Mononuclear cell (primary cell): ENCODE measurements around the gene ANKS6. TPM values are rescaled to one million over a fixed set of nuclear protein-coding genes. Genes with fewer than 3 reads are reported as not detected.
A peak's percentile ranks its signal among the peaks of the same experiment; 100 is the strongest.

Experiments used
- H3K27me3 ChIP-seq: 2 replicates; pipeline ENCODE4 v1.6.0; 2011; ENCODE audit warnings: low read length, control low read depth; ENCODE audit not compliant: insufficient read depth
- H3K4me1 ChIP-seq: 2 replicates; pipeline ENCODE4 v1.5.1; 2011; ENCODE audit warnings: mild to moderate bottlenecking, low read length, control low read depth; ENCODE audit not compliant: insufficient read depth
- H3K4me3 ChIP-seq: 2 replicates; pipeline ENCODE4 v1.5.1; 2011; ENCODE audit warnings: mild to moderate bottlenecking, low read length, moderate library complexity
- H3K9me3 ChIP-seq: 2 replicates; pipeline ENCODE4 v1.5.1; 2011; ENCODE audit warnings: low read depth, mild to moderate bottlenecking, control low read depth, low read length
- total RNA-seq: library from RNA; depleted of rRNA; stranded (reverse); fragments of >200 nt; gene quantifications from one replicate; pipeline ENCODE4 v1.2.3, GENCODE V29; 2012

The ANKS6 gene
- total RNA-seq, 1 donor = 5.9 TPM

- no peaks in the 10 kb centered on the region for H3K4me1 ChIP-seq
- H3K9me3 ChIP-seq = no peaks in the 10 kb centered on the region
- no peaks in the 10 kb centered on the region for H3K27me3 ChIP-seq
- H3K4me3 ChIP-seq = no peak overlapping the region
Observed at GRCh38 chr9:98825414-98825813, 29.1 kb upstream of the ANKS6 start.

- no peak overlapping the region for H3K4me3 ChIP-seq
- H3K4me1 ChIP-seq = no peaks in the 10 kb centered on the region
- no peaks in the 10 kb centered on the region for H3K9me3 ChIP-seq
- H3K27me3 ChIP-seq = no peaks in the 10 kb centered on the region
Observed at GRCh38 chr9:98823666-98824334, 27.4 kb upstream of the ANKS6 start.

- no peaks in the 10 kb centered on the region for H3K27me3 ChIP-seq
- H3K4me1 ChIP-seq = no peaks in the 10 kb centered on the region
- no peaks in the 10 kb centered on the region for H3K9me3 ChIP-seq
Observed at GRCh38 chr9:98822661-98823060, 26.3 kb upstream of the ANKS6 start.

GRCh38 chr9:98821831-98822230 is 25.5 kb upstream of the ANKS6 start:
- Histone ChIP-seq H3K4me1 (no peaks in the 10 kb centered on the region), H3K27me3 (no peaks in the 10 kb centered on the region), H3K4me3 (no peak overlapping the region), H3K9me3 (no peaks in the 10 kb centered on the region)

More at GRCh38 chr9:98822661-98823060, 26.3 kb upstream of the ANKS6 start:
- no peak overlapping the region for H3K4me3 ChIP-seq

GRCh38 chr9:98819231-98819630 is 22.9 kb upstream of the ANKS6 start:
- Histone ChIP-seq H3K4me1 (no peaks in the 10 kb centered on the region), H3K27me3 (no peaks in the 10 kb centered on the region), H3K9me3 (no peaks in the 10 kb centered on the region), H3K4me3 (no peak overlapping the region)

GRCh38 chr9:98818764-98819163 is 22.4 kb upstream of the ANKS6 start:
- Histone ChIP-seq H3K27me3 (no peaks in the 10 kb centered on the region), H3K4me1 (no peaks in the 10 kb centered on the region), H3K9me3 (no peaks in the 10 kb centered on the region), H3K4me3 (no peak overlapping the region)

- H3K9me3 ChIP-seq = no peaks in the 10 kb centered on the region
- no peak overlapping the region for H3K4me3 ChIP-seq
- no peaks in the 10 kb centered on the region for H3K27me3 ChIP-seq
- no peaks in the 10 kb centered on the region for H3K4me1 ChIP-seq
Observed at GRCh38 chr9:98815391-98815951, 19.1 kb upstream of the ANKS6 start.

GRCh38 chr9:98811051-98811650 is 14.8 kb upstream of the ANKS6 start:
- Histone ChIP-seq H3K4me1 (peaks cover 19% of the 10 kb centered on the region), H3K4me3 (no peak overlapping the region), H3K27me3 (peaks cover 15% of the 10 kb centered on the region), H3K9me3 (no peaks in the 10 kb centered on the region)

- Histone ChIP-seq H3K4me1 (peaks cover 19% of the 10 kb centered on the region), H3K27me3 (peaks cover 18% of the 10 kb centered on the region), H3K4me3 (no peak overlapping the region), H3K9me3 (no peaks in the 10 kb centered on the region)
Observed at GRCh38 chr9:98810102-98810842, 13.9 kb upstream of the ANKS6 start.

- Histone ChIP-seq H3K4me3 (no peak overlapping the region), H3K4me1 (peaks cover 19% of the 10 kb centered on the region), H3K27me3 (peaks cover 18% of the 10 kb centered on the region), H3K9me3 (no peaks in the 10 kb centered on the region)
Observed at GRCh38 chr9:98809311-98810101, 13.2 kb upstream of the ANKS6 start.

- peaks cover 19% of the 10 kb centered on the region for H3K4me1 ChIP-seq
- no peak overlapping the region for H3K4me3 ChIP-seq
- H3K27me3 ChIP-seq = peaks cover 20% of the 10 kb centered on the region
- H3K9me3 ChIP-seq = no peaks in the 10 kb centered on the region
Observed at GRCh38 chr9:98808875-98809274, 12.5 kb upstream of the ANKS6 start.

GRCh38 chr9:98808411-98808815 is 12.1 kb upstream of the ANKS6 start:
- no peaks in the 10 kb centered on the region for H3K9me3 ChIP-seq
- peaks cover 19% of the 10 kb centered on the region for H3K4me1 ChIP-seq
- H3K27me3 ChIP-seq = peaks cover 24% of the 10 kb centered on the region
- H3K4me3 ChIP-seq = peak overlapping the region; percentile 44

- Histone ChIP-seq H3K4me1 (peaks cover 19% of the 10 kb centered on the region), H3K4me3 (peak overlapping the region; percentile 44), H3K9me3 (no peaks in the 10 kb centered on the region), H3K27me3 (peaks cover 29% of the 10 kb centered on the region)
Observed at GRCh38 chr9:98807814-98808195, 11.4 kb upstream of the ANKS6 start.

- peaks cover 29% of the 10 kb centered on the region for H3K27me3 ChIP-seq
- peak within 1 kb of the TSS; percentile 44 for H3K4me3 ChIP-seq
- peaks cover 19% of the 10 kb centered on the region for H3K4me1 ChIP-seq
- H3K9me3 ChIP-seq = no peaks in the 10 kb centered on the region
Observed at GRCh38 chr9:98807070-98807813, 10.9 kb upstream of the ANKS6 start, which contains the start of gene GALNT12. Gene GALNT12 (plus strand): TSS chr9:98807670. CDS start chr9:98807699, 29 bp downstream.
